ENCODE data around the gene SUMO3. TPM values are rescaled to one million over a fixed set of nuclear protein-coding genes. Genes with fewer than 3 reads are reported as not detected.

The SUMO3 gene
- total RNA-seq, 2 experiments from 2014 or later: 87.1 to 94.7 TPM

DNA sequence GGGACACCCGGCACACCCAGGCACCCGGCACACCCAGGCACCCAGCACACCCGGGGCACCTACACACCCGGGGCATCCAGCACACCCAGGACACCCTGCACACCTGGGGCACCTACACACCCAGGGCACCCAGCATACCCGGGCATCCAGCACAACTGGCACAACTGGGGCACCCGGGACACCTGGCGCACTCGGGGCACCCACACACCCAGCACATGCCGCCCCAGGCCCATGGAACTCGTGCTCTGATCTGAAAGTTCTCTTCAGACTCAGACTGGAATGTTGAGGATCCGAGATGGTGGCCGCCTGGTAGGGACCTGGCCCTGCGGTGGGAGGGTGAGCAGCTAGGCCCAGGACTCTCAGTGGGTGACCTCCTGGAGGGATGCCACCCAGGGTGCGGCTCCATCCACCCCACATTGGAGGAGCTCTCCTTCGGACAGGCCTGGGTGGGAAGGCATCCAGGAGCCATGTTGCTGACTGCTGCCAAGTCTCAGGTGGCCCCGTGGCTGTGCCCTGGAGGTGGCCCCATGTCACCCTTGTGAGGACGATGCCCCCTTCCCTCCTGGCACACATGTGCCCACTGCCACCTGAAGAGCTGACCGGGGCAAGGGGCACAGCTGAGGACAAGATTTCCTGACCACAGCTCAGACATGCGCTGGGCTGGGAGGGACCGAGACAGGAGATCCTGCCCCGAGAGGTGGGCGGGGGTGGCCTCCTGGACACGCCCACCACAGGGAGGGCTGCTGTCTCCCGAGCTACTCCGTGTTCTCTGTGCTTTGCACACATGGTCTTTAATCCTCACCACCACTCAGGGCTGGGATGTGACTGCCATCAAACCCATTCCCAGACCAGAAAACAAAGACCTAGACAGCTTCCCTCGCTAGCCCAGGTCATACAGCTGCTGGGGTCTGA, 53.3 kb downstream of the SUMO3 start:
- intact Hi-C loops (cut with micrococcal nuclease): no loop called here

DNA sequence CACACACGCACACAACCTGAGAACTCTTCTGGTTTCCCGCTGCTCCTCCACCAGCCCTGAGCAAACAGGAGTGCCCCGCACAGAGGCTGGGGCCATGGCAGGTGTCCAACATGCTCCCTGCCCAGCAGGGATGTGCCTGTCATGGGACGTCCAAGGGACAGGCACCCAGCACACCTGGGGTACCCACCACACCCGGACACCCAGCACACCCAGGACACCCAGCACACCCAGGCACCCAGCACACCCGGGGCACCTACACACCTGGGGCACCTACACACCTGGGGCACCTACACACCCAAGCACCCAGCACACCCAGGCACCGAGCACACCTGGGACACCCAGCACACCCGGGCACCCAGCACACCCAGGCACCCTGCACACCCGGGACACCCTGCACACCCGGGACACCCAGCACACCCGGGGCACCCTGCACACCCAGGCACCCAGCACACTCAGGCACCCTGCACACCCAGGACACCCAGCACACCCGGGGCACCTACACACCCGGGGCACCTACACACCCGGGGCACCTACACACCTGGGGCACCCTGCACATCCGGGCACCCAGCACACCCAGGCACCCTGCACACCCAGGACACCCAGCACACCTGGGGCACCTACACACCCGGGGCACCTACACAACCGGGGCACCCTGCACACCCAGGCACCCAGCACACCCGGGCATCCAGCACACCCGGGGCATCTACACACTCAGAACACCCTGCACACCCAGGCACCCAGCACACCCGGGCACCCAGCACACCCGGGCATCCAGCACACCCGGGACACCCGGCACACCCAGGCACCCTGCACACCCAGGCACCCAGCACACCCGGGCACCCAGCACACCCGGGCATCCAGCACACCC, 54.2 kb downstream of the SUMO3 start:
- Mint-ChIP-seq H3K27ac (no peak overlapping the region), H3K27me3 (ENCODE audit: low read depth) (no peaks in the 10 kb centered on the region), H3K9me3 (no peaks in the 10 kb centered on the region), H3K4me3 (no peak overlapping the region), H3K36me3 (ENCODE audit: low read depth) (no peaks in the 10 kb centered on the region), H3K4me1 (ENCODE audit: low read depth) (peaks cover 11% of the 10 kb centered on the region)
- intact Hi-C loops (cut with micrococcal nuclease): no loop called here
- DNase-seq: no peak
- CTCF ChIA-PET: interaction anchor here (0.6 to 2.0 kb wide), 2 partner anchors 214 to 254 kb away, joined by 3 to 6 read pairs; no protein-coding TSS in a partner anchor

More for the DNA sequence above, 53.3 kb downstream of the SUMO3 start:
- Mint-ChIP-seq H3K36me3 (ENCODE audit: low read depth) (peaks cover 3% of the 10 kb centered on the region), H3K4me3 (no peak overlapping the region), H3K27me3 (ENCODE audit: low read depth) (no peaks in the 10 kb centered on the region), H3K9me3 (no peaks in the 10 kb centered on the region), H3K27ac (no peak overlapping the region), H3K4me1 (ENCODE audit: low read depth) (peaks cover 11% of the 10 kb centered on the region)
- CTCF ChIA-PET: interaction anchor here (2.0 kb wide), 1 partner anchor 255 kb away, joined by 6 read pairs; no protein-coding TSS in a partner anchor
- no peak for DNase-seq

DNA sequence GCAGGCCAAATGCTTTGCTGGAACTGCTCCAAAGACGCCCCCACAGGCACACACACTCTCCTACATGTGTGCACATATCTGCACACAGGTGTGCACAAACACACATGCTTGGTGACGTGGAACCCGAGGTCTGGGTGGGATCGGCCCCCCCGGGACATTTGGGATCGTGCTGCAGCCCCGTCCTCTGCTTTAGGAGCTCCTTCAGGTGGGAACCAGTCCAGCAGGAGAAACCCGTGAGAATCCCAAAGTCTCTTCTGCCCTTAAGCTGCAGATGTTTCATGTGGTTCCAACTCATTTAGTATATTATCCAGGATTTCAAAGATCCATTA, 54.8 kb downstream of the SUMO3 start:
- Mint-ChIP-seq H3K27ac (no peak overlapping the region), H3K36me3 (ENCODE audit: low read depth) (no peaks in the 10 kb centered on the region), H3K27me3 (ENCODE audit: low read depth) (no peaks in the 10 kb centered on the region), H3K9me3 (no peaks in the 10 kb centered on the region), H3K4me1 (ENCODE audit: low read depth) (peaks cover 11% of the 10 kb centered on the region), H3K4me3 (no peak overlapping the region)
- DNase-seq: no peak
- intact Hi-C loops (cut with micrococcal nuclease): no loop called here
- CTCF ChIA-PET: interaction anchor here (0.6 kb wide), 1 partner anchor 213 kb away, joined by 3 read pairs; no protein-coding TSS in a partner anchor

DNA sequence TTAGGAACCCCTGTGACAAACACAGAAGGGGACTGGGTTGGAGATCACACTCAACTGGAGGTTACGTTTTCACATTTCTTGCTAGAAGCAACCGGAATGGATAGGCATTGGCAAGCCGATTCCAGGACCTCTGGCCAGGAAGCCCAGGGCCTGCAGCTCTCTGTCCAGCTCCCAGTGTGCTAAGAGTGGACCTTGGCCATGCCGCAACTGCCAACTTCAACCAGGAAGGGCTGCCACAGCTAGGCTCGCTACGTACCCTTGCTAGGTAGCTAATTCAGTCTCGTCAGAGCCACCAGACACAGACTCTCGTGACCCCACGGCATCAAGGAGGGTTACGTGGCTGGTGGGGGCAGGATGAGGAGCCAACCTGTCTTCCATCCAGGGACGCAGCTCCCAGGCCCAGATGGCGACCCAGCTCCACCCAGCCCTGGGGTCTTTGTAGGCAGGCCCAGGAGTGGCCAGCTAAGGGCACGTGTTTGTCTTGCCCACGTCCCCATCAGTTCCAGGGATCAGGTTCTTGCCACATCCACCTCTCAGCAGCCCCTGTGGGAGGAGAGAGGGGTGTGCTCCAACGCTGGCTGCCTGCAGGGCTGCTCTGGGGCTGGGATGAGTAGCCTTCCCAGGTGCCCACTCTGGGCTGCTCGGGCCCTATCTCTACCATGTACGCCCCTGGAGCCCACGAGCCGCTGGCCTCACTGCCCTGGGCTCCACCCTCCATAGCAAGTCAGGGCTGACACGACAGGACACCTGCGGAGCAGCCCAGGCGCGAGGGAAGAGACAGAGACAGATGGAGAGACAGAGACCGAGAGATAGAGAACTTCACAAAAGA, 55.4 kb downstream of the SUMO3 start:
- intact Hi-C loops (cut with micrococcal nuclease): no loop called here
- CTCF ChIA-PET: interaction anchor here (1.2 to 1.4 kb wide), 2 partner anchors 9 to 22 kb away, joined by 3 to 4 read pairs; no protein-coding TSS in a partner anchor
- Mint-ChIP-seq H3K36me3 (ENCODE audit: low read depth) (no peaks in the 10 kb centered on the region), H3K27me3 (ENCODE audit: low read depth) (no peaks in the 10 kb centered on the region), H3K4me3 (no peak overlapping the region), H3K27ac (no peak overlapping the region), H3K9me3 (no peaks in the 10 kb centered on the region), H3K4me1 (ENCODE audit: low read depth) (peaks cover 11% of the 10 kb centered on the region)
- DNase-seq: no peak

DNA sequence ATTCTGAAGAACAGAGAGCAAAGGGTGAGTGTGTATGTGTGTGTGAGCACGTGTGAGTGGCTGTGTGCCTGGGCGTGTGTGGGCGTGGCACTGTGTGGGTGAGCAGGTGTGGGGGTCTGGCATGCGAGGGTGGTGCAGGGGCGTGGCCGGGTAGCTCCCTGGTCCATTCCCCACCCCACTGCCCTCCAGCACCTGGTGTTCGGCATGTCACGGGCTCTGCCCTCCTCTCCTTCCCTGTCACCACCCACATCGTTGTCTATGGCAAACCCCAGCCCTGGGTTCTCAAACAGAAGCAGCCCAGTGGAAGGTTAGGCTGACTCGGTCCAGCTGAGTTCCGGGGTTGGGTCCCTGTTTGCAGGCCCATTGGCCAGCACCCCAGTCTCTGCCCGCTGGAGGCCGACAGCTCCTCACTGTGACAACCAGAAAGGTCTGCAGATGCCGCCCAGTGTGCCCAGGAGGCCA, 56.1 kb downstream of the SUMO3 start:
- Mint-ChIP-seq H3K4me3 (no peak overlapping the region), H3K27ac (no peak overlapping the region), H3K9me3 (no peaks in the 10 kb centered on the region), H3K4me1 (ENCODE audit: low read depth) (peaks cover 11% of the 10 kb centered on the region), H3K36me3 (ENCODE audit: low read depth) (no peaks in the 10 kb centered on the region), H3K27me3 (ENCODE audit: low read depth) (no peaks in the 10 kb centered on the region)
- CTCF ChIA-PET: interaction anchor here (1.2 to 1.4 kb wide), 2 partner anchors 9 to 21 kb away, joined by 3 to 4 read pairs; no protein-coding TSS in a partner anchor
- DNase-seq: no peak
- intact Hi-C loops (cut with micrococcal nuclease): no loop called here

DNA sequence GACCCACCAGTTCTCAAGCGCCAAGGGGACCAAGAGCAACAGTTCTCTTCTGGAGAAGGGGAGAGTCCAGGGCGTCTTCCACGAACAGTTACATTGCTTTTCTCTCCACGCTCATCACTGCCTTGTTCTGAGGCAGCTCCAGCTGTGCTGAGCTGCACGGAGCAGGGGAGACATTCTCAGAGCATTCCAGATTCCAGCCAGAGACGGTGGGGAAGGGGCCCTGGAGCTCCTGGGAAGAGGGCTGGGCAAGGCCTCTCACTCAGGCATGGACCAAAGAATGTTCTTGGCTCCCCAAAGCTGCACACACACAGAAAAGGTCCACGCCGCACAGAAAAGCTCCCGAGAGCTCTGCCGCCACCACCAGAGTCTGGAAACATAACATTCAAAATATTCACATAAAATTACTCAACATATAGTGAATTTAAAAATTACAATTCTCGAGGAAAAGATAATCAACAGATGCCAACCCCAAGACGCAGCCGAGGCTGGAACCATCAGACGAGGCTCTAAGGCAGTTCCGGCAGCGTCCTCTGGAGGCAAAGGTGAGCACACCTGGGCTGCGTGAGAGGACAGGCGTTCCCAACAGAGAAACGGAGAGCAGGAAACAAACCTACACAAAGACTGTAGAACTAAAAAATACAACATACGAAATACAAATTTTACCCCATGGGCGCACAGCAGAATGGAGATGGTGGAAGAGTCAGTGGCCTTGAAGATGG, 56.7 kb downstream of the SUMO3 start:
- peaks cover 11% of the 10 kb centered on the region for H3K4me1 Mint-ChIP-seq (ENCODE audit: low read depth)
- DNase-seq: peak; percentile 17
- H3K9me3 Mint-ChIP-seq: no peaks in the 10 kb centered on the region
- H3K36me3 Mint-ChIP-seq (ENCODE audit: low read depth): no peaks in the 10 kb centered on the region
- CTCF ChIA-PET: interaction anchor here (1.2 to 1.4 kb wide), 2 partner anchors 8 to 21 kb away, joined by 3 to 4 read pairs; no protein-coding TSS in a partner anchor
- no peak overlapping the region for H3K27ac Mint-ChIP-seq
- H3K27me3 Mint-ChIP-seq (ENCODE audit: low read depth): no peaks in the 10 kb centered on the region
- no peak overlapping the region for H3K4me3 Mint-ChIP-seq
- intact Hi-C loops (cut with micrococcal nuclease): no loop called here

DNA sequence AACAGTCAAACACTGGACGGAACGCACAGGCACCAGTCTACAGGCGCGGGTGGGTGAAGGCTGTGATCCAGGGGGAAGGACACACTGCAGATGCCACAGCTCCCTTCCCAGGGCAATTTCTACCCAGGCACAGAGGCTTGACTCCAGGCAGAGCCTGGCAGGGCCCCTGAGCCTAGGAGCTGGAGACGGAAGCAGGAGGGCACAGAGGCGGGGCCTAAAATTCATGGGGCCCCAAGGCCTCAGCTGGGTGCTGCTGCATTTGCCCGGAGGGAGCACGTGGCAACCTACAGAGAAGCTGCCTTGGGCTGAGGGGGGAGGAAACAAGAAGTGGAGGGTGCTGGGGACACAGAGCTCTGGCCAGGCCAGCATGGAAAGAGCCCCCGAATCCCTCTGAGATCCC, 57.5 kb downstream of the SUMO3 start:
- intact Hi-C loops (cut with micrococcal nuclease): no loop called here
- CTCF ChIA-PET: no interaction called here
- H3K9me3 Mint-ChIP-seq: no peaks in the 10 kb centered on the region
- H3K4me3 Mint-ChIP-seq: no peak overlapping the region
- no peak for DNase-seq
- no peak overlapping the region for H3K27ac Mint-ChIP-seq
- H3K4me1 Mint-ChIP-seq (ENCODE audit: low read depth): peaks cover 4% of the 10 kb centered on the region
- H3K36me3 Mint-ChIP-seq (ENCODE audit: low read depth): no peaks in the 10 kb centered on the region
- H3K27me3 Mint-ChIP-seq (ENCODE audit: low read depth): no peaks in the 10 kb centered on the region

DNA sequence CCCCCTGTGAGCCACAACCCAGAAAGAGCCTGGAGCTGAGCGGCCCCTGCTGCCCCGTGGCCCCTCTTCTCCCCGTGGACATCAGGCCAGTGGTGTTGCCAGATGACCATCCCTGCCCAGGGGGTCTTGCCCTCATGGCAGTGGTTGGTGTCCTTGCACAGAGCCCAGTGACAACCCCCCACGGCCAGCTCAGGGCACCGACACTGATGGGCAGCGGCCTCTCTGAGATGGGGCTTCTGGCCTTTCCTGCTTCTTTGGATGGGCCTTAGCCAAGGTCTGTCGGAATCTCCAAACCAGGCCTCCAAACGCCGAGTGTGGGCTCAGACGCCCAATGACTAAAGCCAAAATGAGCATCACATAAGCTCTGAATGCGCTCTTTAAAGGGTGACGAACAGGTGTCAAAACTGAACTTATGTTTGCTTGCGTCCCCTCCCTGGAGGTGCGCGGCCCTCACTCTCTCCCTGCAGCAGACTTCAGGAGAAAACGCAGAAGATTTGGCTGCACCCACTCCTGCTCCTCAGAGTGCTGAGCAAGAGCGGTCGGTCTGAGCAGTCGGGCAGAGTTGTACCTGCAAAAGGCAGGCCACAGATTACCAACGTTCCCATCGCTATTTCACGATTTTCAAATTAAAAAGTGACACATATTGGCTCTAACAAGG, 58.1 kb downstream of the SUMO3 start:
- no peaks in the 10 kb centered on the region for H3K27me3 Mint-ChIP-seq (ENCODE audit: low read depth)
- no peak overlapping the region for H3K27ac Mint-ChIP-seq
- no peaks in the 10 kb centered on the region for H3K36me3 Mint-ChIP-seq (ENCODE audit: low read depth)
- no peak overlapping the region for H3K4me3 Mint-ChIP-seq
- H3K4me1 Mint-ChIP-seq (ENCODE audit: low read depth): no peaks in the 10 kb centered on the region
- CTCF ChIA-PET: no interaction called here
- intact Hi-C loops (cut with micrococcal nuclease): no loop called here
- no peaks in the 10 kb centered on the region for H3K9me3 Mint-ChIP-seq
- DNase-seq: no peak

DNA sequence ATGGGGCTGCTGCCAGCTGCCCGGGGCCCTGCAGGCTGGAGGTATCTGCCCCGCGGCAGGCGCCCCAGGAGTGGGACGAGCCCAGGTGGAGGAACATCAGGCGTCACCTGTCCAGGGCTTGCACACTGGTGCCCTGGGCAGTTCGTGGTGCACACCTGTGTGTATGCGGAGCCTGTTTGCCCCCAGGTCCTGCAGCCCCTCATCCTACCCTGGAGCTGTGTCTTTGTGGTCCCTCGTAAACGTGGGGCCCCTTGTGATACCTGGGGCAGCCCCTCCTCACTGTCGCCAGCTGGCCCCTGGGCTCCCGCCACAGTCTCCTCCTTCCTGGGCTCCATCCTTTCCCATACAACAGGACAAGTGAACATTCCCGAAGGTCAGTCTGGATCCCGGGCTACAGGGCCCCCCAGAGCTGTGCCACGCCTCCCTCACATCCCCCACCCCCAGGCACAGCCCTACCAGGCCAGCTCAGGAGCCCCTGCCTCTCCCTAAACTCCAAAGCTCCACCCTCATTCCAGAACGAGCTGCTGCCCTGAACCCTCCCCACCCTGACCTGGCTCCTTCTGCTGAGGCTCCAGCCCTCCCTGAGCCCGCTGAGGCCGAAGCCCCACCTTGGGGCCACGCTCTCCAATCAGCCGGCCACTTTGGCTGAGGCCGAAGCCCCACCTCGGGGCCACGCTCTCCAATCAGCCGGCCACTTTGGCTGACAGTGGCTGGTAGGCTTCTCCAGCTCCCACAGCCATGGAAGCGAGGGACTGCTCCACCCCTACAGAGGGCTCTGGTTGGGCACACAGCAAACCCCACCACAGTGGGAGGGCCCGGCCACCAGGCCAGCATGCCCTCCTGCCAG, 58.9 kb downstream of the SUMO3 start:
- H3K4me3 Mint-ChIP-seq: no peak overlapping the region
- CTCF ChIA-PET: interaction anchor here (0.7 kb wide), 1 partner anchor 163 kb away, joined by 3 read pairs; no protein-coding TSS in a partner anchor
- H3K4me1 Mint-ChIP-seq (ENCODE audit: low read depth): no peaks in the 10 kb centered on the region
- DNase-seq: no peak
- H3K36me3 Mint-ChIP-seq (ENCODE audit: low read depth): no peaks in the 10 kb centered on the region
- H3K27ac Mint-ChIP-seq: no peak overlapping the region
- H3K27me3 Mint-ChIP-seq (ENCODE audit: low read depth): no peaks in the 10 kb centered on the region
- intact Hi-C loops (cut with micrococcal nuclease): no loop called here
- no peaks in the 10 kb centered on the region for H3K9me3 Mint-ChIP-seq

DNA sequence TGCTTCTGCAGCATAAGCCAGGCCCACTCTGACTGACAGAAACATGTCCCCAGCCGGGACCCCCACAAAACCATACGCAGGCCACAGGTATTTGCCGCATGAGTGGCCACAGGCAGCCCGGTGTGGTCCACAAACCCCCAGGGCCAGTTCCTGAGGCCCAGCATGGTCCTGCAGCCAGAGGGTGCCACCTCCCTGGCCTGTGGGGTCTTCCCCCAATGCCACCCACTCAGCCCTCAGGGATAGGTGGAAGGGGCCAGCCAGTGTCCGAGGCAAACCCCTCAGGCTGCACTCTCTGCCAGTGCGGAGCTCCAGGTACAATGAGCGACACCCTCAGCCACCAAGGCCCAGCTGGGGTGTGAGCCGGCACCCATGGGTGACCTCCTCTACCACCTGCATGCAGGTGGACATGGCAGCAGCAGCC, 59.7 kb downstream of the SUMO3 start:
- intact Hi-C loops (cut with micrococcal nuclease): no loop called here
- no peak for DNase-seq
- H3K36me3 Mint-ChIP-seq (ENCODE audit: low read depth): no peaks in the 10 kb centered on the region
- H3K27ac Mint-ChIP-seq: no peak overlapping the region
- CTCF ChIA-PET: interaction anchor here (0.7 kb wide), 1 partner anchor 162 kb away, joined by 3 read pairs; no protein-coding TSS in a partner anchor
- no peaks in the 10 kb centered on the region for H3K9me3 Mint-ChIP-seq
- no peak overlapping the region for H3K4me3 Mint-ChIP-seq
- H3K27me3 Mint-ChIP-seq (ENCODE audit: low read depth): no peaks in the 10 kb centered on the region
- no peaks in the 10 kb centered on the region for H3K4me1 Mint-ChIP-seq (ENCODE audit: low read depth)

Data from activated naive CD4-positive, alpha-beta T cell treated with anti-CD3 and anti-CD28 coated beads for 36 hours (primary cell).